Panc1 (cell line): ENCODE results near the gene DDX31.

Experiments used
- CTCF ChIP-seq: fragments of 450-650 bp; IDR thresholded peaks from 2 replicates; pipeline ENCODE4 v1.5.1; 2017; ENCODE audit warnings: mild to moderate bottlenecking
- POLR2AphosphoS5 ChIP-seq: IDR thresholded peaks from 2 replicates; pipeline ENCODE4 v1.6.1; 2012; ENCODE audit warnings: mild to moderate bottlenecking, low read depth, low read length, moderate library complexity
- REST ChIP-seq, 2 experiments: IDR thresholded peaks; 2 replicates each; pipeline ENCODE4 v1.6.1; 2011 to 2012; ENCODE audit warnings: low read depth in 2 of 2, control low read depth in 1 of 2, low read length in 1 of 2, mild to moderate bottlenecking in 1 of 2, moderate library complexity in 1 of 2; ENCODE audit not compliant: insufficient read depth in 1 of 2
- SIN3A ChIP-seq: IDR thresholded peaks from 2 replicates; pipeline ENCODE4 v1.6.1; 2012; ENCODE audit warnings: low read depth, mild to moderate bottlenecking, low read length, moderate library complexity, borderline replicate concordance; ENCODE audit not compliant: insufficient read depth
- TCF7L2 ChIP-seq: IDR thresholded peaks from 2 replicates; pipeline ENCODE4 v1.6.1; 2011; ENCODE audit warnings: mild to moderate bottlenecking, low read depth, low read length, inconsistent platforms

GRCh38 chr9:132583584-132584304 is 86.0 kb downstream of the DDX31 start:
- TF ChIP-seq CTCF (no peak), POLR2AphosphoS5 (no peak), REST (IDR thresholded peaks at IDR 0.05; ENCODE audit: insufficient read depth in 1 of 2, low read depth in 2 of 2, low read length in 1 of 2) (no peak), TCF7L2 (no peak), SIN3A (no peak)
